ENCODE measurements around the gene MPPED1.

DNA sequence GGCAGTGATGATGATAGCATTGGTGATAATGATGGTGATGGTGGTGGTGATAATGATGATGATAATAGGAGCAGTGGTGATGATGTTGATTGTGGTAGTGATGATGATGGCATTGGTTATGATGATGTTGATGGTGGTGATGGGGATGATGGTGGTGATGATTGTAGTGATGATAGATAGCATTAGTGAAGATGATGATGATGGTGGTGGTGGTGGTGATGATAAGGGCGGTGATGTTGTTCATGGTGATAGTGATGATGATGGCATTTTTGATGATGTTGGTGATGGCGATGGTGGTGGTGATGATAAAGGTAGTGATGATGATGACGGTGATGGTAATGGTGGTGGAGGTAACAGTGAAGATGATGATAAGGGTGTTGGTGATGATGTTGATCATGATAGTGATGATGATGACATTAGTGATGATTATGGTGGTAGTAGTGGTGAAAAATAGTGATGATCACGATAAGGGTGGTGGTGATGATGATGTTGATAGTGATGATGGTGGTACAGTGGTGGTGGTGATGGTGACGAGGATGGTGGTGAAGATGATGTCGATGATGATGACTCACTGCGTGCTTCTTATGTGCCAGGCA is 93.0 kb downstream of the MPPED1 start:
- TF ChIP-seq, protein P1, sequence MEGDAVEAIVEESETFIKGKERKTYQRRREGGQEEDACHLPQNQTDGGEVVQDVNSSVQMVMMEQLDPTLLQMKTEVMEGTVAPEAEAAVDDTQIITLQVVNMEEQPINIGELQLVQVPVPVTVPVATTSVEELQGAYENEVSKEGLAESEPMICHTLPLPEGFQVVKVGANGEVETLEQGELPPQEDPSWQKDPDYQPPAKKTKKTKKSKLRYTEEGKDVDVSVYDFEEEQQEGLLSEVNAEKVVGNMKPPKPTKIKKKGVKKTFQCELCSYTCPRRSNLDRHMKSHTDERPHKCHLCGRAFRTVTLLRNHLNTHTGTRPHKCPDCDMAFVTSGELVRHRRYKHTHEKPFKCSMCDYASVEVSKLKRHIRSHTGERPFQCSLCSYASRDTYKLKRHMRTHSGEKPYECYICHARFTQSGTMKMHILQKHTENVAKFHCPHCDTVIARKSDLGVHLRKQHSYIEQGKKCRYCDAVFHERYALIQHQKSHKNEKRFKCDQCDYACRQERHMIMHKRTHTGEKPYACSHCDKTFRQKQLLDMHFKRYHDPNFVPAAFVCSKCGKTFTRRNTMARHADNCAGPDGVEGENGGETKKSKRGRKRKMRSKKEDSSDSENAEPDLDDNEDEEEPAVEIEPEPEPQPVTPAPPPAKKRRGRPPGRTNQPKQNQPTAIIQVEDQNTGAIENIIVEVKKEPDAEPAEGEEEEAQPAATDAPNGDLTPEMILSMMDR (IDR thresholded peaks at IDR 0.05): no peak
- no peak for TF ChIP-seq EZH2 (IDR thresholded peaks at IDR 0.05; ENCODE audit: borderline replicate concordance, insufficient read depth, low read depth, low read length, poor library complexity, severe bottlenecking)

Measured in B cell (primary cell).